GM18868 (cell line): ENCODE results near the gene SNCB.

Source experiments
- ATAC-seq: cut with Tn5 transposase; IDR thresholded peaks from one replicate; pipeline ENCODE4 v1.9.1; 2021; ENCODE audit warnings: mild to moderate bottlenecking, moderate library complexity; ENCODE audit not compliant: unreplicated experiment

The SNCB gene

DNA sequence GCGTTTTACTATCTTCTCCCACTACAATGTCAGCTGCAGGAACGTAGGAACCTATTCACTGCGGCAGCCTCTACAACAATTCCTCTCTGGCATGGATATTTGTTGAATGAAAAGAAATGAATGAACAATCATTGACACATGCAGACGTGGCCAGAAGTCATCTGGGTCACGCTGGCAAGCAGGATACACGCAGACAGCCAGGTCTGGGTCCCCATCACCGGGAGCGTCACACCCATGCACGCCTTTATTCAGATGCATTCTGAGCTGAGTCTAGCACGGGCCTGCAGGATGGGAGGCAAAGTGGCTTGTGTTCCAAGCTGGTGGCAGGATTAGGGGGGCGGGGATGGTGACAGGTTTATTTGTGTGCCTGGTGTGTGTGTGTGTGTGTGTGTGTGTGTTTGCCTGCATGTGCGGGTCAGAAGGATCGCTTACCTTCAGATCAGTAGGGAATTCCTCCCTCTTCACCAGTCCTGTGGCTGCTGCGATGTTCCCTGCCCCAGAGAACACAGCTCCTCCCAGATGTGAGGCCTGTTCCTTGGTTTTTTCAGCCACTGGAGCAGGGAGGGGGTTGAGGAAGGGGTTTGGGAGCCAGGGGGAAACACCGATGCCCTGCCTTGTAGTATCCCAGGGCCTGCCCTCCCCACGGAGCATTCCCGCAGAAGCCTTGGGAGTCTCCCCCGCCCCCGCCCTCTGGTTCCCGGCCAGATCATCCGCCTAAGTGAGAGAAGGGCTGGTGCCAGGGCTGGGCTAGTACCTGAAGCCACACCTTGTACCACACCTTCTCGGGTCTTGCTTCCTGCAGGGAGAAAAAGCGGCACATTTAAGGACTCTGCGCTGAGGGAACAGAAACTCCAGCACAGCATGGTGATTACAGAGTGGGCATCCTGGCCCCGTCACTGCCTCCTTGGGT, 4.1 kb downstream of the SNCB start:
- no peak for ATAC-seq

DNA sequence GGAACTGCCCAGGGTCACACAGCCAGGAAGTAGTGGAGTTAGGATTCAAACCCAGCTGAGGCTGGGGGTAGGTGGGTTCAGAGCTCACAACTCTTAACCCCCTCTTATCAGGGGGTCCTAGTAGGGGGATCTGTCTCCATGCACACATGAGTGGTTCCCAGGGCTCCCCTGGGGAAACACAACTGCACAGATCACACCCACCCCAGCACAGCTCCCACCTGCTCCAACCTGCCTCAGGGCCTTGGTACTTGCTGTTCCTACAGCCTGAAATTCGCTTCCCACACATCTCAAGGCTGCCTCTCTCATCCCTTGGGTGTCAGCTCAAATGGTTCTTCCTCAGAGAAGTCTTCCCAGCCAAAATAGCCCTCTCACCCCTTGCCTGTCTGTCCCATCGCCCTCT, 4.8 kb downstream of the SNCB start:
- no peak for ATAC-seq

DNA sequence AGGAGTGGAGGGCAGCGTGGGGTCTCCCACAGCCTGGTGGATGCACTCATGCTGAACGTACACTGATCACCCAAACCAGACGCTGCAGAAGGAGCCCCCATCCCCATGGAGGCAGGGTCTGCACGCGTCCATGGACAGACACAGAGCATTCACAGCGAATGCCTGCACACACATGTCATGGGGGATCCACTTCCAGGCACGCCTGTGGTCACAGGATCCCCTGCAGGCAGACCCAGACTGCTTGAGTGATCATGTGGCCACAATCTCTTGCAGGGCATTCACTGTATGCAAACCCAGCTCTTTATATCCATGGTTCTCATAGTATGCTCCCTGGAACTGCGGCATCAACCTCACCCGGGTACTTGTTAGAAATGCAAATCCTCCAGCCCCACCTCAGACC, 5.4 kb downstream of the SNCB start:
- ATAC-seq, result no peak

DNA sequence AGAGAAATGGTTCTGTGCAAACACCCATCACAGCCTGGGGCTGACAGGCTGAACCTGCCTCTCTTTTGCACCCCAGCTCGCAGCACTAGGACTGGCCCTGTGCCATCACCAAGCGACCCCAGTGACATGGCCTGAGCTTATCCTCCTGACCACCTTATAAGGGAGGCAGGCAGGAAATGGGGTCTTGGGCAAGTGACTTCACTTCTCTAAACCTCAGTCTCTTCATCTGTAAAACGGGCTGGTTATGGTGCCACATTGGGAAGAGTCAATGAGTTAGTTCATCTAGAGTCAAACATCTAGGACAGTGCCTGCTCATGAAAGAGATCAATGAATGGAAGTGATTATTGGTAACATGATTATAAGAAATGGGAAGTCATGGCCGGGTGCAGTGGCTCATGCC, 6.2 kb downstream of the SNCB start:
- ATAC-seq, result no peak

DNA sequence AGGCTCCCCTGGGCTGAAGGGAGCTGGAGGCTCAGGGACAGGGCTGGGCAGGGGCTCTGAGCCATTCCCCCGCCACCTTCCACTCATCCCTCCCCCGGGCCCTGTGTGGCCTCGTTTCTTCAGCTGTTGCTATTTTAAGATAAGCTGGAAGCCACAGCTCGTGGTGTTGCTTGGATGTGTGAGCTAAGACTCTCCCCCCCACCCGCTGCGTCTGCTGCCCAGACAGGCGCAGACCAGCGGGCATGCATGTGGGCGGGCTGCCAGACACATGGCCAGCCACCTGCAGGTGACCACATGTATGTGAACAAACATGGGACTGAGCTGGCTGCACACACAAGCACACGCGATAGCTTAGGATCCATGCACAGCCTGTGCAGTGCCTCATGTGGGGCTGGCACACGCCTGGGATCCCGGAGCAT, 8.7 kb downstream of the SNCB start:
- ATAC-seq, result no peak

DNA sequence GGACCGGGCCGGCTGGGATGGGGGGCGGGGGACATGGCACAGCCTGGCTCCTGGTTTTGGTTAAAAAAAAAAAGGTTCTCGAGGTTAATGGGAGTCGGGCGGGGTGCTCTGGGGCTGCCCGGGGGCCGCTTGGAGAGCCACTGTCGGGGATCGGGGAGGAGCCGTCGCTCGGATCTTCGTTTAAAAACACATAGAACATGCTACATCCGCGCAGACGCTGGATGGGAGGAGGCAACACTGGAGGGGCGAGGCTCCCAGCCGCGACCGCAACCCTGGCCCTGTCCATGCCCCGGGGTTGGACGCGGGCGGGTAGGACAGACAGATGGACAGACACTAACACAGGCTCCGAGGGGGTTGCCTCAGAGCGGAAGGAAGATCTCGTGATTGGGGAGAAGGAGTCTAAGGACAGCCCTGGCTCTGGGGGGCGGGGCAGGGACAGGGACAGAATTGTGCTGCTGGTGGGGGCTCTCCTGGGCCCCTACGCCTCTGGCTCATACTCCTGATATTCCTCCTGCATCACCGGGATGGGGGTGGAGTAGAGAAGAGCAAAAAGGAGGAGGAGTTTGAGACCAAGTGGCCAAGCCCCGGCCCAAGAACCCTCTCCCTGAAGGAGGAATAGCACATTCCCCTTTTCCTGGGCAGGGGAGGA, 9.9 kb downstream of the SNCB start:
- ATAC-seq, result no peak

DNA sequence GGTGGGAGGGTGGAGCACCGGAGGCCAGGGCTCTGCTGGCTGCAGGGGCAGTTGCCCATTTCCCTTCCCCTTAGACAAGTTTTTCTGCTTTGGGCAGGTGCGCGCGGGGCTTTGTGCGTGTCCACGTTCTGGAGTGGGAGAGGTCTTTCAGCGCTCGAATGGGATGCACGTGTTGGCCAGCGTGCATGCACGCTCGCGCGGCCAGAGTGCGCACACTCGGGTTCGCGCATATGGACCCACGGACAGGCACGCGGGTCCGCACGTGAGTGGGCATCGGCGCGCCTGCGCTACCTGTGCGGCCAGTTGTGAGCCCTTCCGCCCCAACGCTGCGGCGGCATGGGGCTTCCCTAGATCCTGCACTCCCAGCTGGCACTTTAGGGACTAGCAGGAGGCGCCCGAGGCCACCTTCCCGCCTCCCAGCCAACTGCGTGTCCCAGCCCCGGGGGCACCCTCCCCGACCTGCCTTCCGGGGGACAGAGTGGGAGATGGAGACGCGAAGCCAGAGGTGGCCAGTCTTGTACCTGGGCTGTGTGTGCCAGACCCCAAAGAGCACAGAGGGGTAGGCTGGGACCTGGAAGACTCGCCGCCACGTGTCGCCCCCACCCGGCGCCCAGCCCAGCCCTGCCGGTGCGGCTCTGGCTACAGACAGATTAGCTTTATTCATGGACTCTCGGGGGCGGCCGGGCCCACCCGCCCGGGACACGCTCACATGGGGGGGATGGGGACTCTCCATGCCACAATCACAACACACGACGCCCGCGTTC, 10.6 kb downstream of the SNCB start:
- no peak for ATAC-seq

DNA sequence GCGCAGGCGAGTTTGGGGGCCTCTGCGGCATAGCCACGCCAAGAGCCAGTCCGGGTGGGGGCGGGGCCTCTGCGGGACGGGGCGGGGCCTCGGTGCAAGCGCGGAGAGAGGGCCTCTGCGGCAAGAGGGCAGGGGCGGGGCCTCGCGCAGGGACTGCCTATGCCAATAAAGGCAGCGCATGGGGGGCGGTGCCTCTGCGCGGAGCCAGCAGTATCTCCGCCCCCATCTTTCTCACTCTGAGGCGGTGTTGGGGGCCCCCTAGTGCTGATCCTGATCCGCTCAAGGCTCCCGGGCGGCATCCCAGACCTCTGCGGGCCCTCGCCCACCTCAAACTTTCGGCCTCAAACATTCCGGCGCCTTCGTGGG, 11.1 kb downstream of the SNCB start:
- ATAC-seq, result peak; percentile 91

DNA sequence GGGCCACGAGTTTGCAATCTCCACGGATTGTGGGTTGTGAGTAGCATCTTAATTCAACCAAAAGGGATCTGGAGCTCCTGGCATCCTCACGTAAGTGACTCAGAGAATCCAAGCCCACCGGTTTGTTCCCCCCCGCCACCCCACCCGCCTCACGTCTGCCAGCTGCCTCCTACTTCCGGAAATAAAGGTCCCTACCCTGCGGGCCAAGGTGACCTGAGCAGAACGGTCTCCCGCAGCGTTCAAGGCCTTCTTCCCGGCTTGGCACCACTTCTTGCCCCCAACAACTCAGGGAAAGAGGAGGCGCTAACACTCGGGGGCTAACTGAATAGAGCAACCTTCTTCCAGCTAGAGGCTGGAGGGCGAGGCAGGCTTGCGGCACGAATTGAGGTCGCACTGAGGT, 11.6 kb downstream of the SNCB start:
- ATAC-seq, result no peak

DNA sequence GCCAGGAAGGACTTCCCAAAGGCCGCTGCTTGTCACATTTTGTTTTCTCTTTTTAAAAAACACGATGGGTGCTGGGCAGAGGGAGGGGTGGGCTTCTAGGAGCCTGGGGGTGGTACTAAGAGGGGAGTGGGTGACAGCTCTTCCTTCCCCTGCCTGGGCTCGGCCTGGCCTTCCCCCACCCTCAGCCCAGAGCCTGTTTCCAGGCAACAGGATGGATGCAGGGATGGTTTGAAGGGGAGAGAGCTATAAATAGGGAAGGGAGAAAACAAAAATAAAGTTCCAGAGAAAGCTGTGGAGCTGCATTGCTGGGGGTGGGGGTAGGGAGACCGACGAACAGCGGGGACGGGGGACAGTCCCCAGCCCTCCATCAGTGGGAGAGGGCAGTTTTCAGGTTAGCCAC, 13.8 kb downstream of the SNCB start:
- no peak for ATAC-seq

DNA sequence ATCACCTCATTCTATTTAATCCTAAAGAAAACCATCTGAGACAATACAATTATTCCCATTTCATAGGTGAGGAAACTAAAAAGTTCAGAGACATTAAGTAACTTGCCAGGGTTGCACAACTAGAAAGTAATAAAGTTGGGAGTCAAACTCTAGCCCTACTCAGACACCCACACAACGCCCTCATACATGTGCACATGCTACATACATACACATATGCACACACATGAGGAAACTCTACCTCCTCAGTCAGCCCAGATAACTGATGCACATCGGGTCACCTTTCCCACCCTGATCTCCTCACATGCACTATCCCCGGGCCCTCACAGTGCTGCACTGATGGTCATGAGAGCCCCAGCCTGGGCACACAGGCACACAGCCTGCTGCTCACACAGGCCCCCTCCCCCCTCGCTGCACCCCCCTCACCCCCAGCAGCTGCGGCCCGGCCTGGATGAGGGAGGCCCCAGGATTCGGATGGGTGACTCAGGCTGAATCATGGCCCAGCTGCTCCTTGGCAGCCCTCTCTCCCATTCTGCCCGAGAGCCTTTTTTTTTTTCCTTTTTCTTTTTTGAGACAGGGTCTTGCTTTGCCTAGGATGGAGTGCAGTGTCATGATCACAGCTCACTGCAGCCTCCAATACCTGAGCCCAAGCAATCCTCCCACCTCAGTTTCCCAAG, 15.4 kb downstream of the SNCB start:
- no peak for ATAC-seq

DNA sequence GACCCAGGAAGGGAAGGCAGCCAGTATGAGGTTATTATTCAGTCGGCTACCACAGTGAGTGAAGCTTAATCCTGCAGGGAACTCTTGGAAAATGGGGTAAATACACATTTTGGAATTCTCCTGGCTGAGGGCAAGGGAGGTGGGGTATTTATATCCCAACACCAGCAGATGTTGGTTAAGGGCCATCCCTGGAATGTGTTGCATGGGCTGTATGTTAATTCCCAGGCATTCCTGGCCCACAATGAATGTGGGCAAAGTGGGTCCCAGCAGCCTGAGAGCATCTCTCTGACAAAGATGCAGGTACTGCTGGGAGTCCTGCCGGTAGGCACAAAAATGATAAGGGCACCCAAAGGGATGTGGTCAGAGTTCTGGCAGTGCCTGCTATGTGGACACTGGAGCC, 17.5 kb downstream of the SNCB start:
- no peak for ATAC-seq

DNA sequence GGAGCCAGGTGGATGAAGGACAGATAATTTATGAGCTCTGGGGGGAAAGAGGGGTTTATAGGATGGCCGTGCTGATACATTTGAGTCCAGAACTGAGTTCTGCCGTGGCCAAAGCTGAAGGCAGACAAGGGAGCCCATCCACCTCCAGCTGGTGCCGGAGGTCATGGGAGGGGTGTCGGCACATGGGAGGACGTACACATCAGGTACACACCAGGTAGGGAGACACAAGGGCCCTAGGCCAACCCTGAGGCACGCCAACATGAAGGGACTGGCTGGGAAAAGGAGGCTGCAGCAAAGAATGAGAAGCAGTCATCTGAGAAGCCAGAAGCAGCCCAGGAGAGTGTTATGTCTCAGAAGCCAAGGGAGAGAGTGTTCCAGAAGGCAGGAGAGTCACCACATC, 18.3 kb downstream of the SNCB start:
- no peak for ATAC-seq

DNA sequence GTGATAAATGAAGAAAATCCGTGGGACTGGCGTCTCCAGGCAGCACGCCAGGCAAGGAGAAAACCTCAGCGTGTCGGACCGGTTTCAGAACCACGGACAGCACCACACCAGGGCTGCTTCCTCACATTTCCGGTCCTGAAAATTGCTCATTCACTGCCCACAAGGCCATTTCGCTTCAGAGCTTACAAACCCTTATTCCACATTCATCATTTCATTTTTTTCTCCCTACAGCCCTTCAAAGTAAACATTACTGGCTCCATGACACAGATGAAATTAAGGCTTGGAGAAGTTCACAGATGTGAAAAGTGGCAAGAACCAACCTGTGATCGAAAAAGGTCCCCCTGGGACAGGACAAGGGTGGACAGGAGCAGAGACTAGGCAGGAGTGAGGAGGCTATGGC, 18.9 kb downstream of the SNCB start:
- ATAC-seq, result no peak

DNA sequence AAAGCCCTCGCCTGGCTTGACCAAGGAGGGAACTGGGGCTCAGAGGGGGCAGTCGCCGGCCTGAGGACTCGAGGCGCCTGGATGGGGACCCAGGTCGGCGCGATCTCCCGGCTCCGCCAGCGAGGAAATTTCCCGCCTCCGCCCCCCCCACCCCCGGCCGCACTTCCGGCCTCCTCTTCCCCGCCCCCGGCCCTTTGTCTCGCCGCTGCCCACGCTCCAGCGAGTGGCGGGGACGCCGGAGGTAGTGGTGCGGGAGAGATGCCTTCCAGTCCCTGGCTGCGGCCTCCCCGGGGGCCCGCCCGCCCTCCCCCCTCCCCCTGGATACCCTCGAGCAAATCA, 19.9 kb downstream of the SNCB start:
- ATAC-seq, result no peak

DNA sequence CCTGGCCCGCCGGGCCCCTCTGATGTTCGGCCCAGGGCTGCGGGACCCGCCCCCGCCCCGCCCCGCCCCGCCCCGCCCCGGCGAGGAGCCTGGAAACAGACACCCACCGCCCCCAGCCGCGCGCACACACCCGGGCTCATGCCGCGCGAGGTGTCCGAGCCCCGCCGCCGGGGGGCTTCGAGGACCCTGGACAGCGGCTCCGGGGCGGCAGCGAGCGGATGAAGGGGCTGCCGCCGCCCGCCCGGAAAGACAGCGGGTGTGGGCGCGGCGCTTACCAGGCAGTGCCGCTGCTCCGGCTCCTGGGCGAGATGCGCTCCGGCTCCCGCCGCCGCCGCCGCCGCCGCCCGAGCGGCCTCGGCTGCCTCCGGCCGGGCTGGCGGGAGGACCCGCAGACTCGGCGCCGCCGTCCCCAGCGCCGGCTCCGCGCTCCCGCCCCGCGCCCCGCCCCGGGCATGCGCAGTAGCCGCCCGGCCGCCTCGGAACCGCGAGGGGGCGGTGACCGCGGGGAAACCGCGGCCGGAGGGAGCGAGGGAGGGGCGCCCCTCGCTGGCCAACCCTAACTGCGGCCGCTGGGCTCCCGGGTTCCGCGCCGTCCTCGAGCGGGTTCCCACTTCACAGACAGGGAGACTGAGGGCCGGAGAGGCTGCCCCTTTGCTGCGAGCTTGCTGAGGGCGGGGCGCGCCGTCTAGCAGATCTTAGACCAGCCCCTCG, 20.5 kb downstream of the SNCB start, which contains the start of gene GPRIN1:
Gene GPRIN1, minus strand, starts transcription at position 433 of the 711 bp plus-strand sequence. CDS start 10,322 bp downstream, outside the sequence.
- ATAC-seq, result peak; percentile 70

DNA sequence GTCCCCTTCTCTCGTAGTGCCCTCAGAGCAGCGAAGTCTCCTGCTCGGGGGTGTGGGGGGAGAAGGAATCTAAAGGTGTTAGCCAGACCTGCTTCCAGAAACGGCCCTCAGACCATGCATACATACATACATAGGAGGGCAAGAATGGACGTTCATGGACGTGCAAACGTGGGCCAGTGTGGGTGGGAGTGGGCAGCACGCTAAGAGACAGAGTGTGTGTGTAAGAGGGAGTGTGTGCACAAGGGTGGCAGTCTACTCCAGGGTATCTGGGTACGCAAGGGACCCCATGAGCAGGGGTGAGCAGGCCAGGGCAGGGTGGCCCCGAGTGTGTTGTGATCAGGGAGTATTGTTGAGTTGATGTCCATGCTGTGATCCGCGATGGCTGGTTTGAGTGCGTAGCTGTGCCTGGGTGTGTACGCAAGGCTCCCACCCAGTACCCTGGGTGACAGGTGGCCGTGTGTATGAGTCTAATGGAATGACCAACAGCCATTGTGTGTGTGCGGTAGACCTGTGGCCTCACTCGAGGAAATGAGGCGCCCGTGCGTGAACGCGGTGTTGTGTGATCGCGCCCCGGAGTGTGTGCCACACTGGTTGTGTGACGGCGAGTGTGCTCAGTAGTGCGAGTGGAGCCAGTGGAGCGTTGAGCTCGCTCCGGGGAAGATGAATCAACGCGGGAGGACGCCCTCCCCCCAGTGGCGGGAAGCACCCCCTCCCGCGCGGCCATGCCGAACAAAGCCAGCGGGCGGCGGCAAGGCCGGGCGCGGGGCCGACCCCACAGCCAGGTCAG, 21.2 kb downstream of the SNCB start:
- peak; percentile 28 for ATAC-seq

DNA sequence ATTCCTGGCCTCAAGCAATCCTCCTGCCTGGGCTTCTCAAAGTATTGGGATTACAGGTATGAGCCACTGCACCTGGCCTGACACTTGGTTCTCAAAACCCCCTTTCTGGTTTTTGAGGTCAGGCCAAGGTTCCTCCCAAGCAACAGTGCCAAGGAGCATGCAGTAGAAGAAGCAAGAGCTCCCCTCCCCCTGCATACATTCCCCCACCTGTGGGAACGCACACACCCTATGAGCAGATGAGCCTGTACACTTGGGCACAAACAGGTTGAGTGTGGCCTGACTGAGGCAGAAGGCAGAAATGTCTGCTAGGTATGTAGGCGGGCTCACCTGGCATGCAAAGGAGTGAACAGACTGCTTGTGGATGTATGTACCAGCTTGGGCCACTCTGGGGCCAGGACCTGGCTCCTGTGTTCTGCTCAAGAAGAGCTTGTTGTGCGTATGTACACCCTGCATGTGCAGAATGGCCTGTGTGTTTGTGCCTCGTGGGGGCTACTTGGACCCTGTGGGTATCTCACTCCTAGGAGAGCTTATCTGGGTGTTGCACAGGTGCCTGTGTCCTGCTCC, 22.1 kb downstream of the SNCB start:
- no peak for ATAC-seq

DNA sequence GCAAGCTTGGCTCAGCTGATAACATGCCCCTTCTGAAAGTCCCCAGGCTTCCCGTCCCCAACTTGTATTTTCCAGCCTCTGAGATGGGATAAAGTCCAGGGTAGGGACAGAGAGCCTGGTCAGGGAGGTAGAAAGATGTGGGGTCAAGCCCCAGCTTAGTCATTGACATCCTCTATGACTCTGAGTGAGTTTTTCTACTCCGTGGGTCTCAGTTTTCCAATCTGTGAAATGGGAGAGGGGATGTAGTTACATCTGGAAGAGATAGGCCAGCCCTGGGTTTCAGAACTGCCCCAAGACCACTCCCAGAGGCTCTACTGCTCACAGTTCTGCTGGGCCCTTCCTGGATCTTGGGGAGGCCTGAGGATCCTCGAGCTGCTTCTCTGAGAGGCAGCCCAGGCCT, 23.5 kb downstream of the SNCB start:
- ATAC-seq, result no peak
